Cardiac septum (tissue), 1 donor: ENCODE measurements around the gene PPP2R3A. TPM values are rescaled to one million over a fixed set of nuclear protein-coding genes. Genes with fewer than 3 reads are reported as not detected.
A peak's percentile ranks its signal among the peaks of the same experiment; 100 is the strongest.
"Not testable (repeated sequence)": the region's sequence is repeated elsewhere in the genome, so short reads cannot be mapped to it uniquely, and the experiment has no call there.

Experiments used
- DNase-seq: peaks from one replicate; pipeline ENCODE4 v3.0.0-alpha.2; 2020; ENCODE audit warnings: low spot score
- intact Hi-C: fragments of 100-400 bp; cut with DNase I; formaldehyde crosslinking; loops from one replicate; pipeline ENCODE4 v1.14.0; 2022
- long read RNA-seq: library from polyadenylated mRNA; unstranded; transcript quantifications from one replicate; pipeline ENCODE4 v2.0.0, GENCODE V29; 2021
- total RNA-seq: library from RNA; stranded (reverse); fragmentation: NEBNext Ultra II Directional; extraction: Animal tissue kit (Norgen Biotek cat#: 25700); gene quantifications from one replicate; pipeline ENCODE4 v1.2.1, GENCODE V29; 2021
- donor health status: DM: no; HTN: no; CAD: no.

PPP2R3A gene
- total RNA-seq: 82.8 TPM
- long read RNA-seq, full-length matches to known transcripts: 48 of 89 reads
- long read RNA-seq, partial matches to known transcripts: 14 of 89 reads
- long read RNA-seq, other reads (novel, unspliced or antisense): 27 of 89 reads

- DNase-seq: peak; percentile 93
- intact Hi-C loops: loop anchor here (2.0 to 5.0 kb wide), 3 partner anchors 57 to 232 kb away; partner anchors contain the start of gene MSL2
Measured at GRCh38 chr3:135965506-135966270, at the start of gene PPP2R3A. PPP2R3A (plus strand) TSS chr3:135965728; CDS start chr3:136001499, 35,771 bp downstream.

GRCh38 chr3:135916310-135916709, 49.2 kb upstream of the PPP2R3A start:
- no peak for DNase-seq
- intact Hi-C loops: no loop called here

- intact Hi-C loops: no loop called here
- no peak for DNase-seq
Measured at GRCh38 chr3:135917076-135917475, 48.5 kb upstream of the PPP2R3A start.

GRCh38 chr3:135917927-135918597, 47.5 kb upstream of the PPP2R3A start:
- intact Hi-C loops: loop anchor here (2.0 kb wide), 1 partner anchor 125 kb away; no protein-coding TSS in a partner anchor

GRCh38 chr3:135918600-135918999, 46.9 kb upstream of the PPP2R3A start:
- no peak for DNase-seq

More at GRCh38 chr3:135917927-135918597, 47.5 kb upstream of the PPP2R3A start:
- DNase-seq: no peak

GRCh38 chr3:135920275-135920674, 45.3 kb upstream of the PPP2R3A start:
- DNase-seq: no peak
- intact Hi-C loops: no loop called here

More at GRCh38 chr3:135918600-135918999, 46.9 kb upstream of the PPP2R3A start:
- intact Hi-C loops: loop anchor here (2.0 kb wide), 1 partner anchor 124 kb away; no protein-coding TSS in a partner anchor

GRCh38 chr3:135922903-135923250, 42.7 kb upstream of the PPP2R3A start:
- intact Hi-C loops: no loop called here
- no peak for DNase-seq

- intact Hi-C loops: no loop called here
- DNase-seq: no peak
Measured at GRCh38 chr3:135924506-135924905, 41.0 kb upstream of the PPP2R3A start.

- no peak for DNase-seq
- intact Hi-C loops: no loop called here
Measured at GRCh38 chr3:135926664-135927063, 38.9 kb upstream of the PPP2R3A start.

GRCh38 chr3:135927155-135927554, 38.4 kb upstream of the PPP2R3A start:
- no peak for DNase-seq
- intact Hi-C loops: no loop called here

GRCh38 chr3:135929670-135930069, 35.9 kb upstream of the PPP2R3A start:
- intact Hi-C loops: no loop called here
- DNase-seq: no peak

GRCh38 chr3:135930255-135930654, 35.3 kb upstream of the PPP2R3A start:
- intact Hi-C loops: no loop called here
- no peak for DNase-seq

- intact Hi-C loops, DNase-seq: not testable (repeated sequence)
Measured at GRCh38 chr3:135935171-135935570, 30.4 kb upstream of the PPP2R3A start.

- DNase-seq, intact Hi-C loops: not testable (repeated sequence)
Measured at GRCh38 chr3:135937766-135938165, 27.8 kb upstream of the PPP2R3A start.

GRCh38 chr3:135944831-135945230, 20.7 kb upstream of the PPP2R3A start:
- intact Hi-C loops: no loop called here
- DNase-seq: no peak

GRCh38 chr3:135950941-135951340, 14.6 kb upstream of the PPP2R3A start:
- DNase-seq: no peak
- intact Hi-C loops: no loop called here

GRCh38 chr3:135964160-135964955, 1.2 kb upstream of the PPP2R3A start:
- intact Hi-C loops: no loop called here
- no peak for DNase-seq

- intact Hi-C loops: loop anchor here (5.0 kb wide), 2 partner anchors 77 to 232 kb away; partner anchors contain the start of gene MSL2
Measured at GRCh38 chr3:135965129-135965505, 411 bp upstream of the PPP2R3A start.

GRCh38 chr3:135966271-135966961, 888 bp downstream of the PPP2R3A start:
- intact Hi-C loops: loop anchor here (2.0 to 5.0 kb wide), 3 partner anchors 56 to 231 kb away; partner anchors contain the start of gene MSL2
- DNase-seq: no peak

More at GRCh38 chr3:135965129-135965505, 411 bp upstream of the PPP2R3A start:
- DNase-seq: no peak
